Endothelial cell of umbilical vein (primary cell): ENCODE data around the gene EFEMP1. TPM values are rescaled to one million over a fixed set of nuclear protein-coding genes. Genes with fewer than 3 reads are reported as not detected.

Experiments used
- BruUV-seq: library from RNA; stranded (reverse); fragments of 400-500 nt; replicated peaks from 2 replicates; lab custom pipeline; 2021; lab: Mats Ljungman, UMichigan
- CTCF ChIA-PET: fragments of 300-600, 350-600 bp; sonication (Branson Sonifier 250); formaldehyde crosslinking; loops from one replicate; lab custom pipeline; 2021; ENCODE audit warnings: antibody characterized with exemption, inconsistent platforms; lab: Charles Lee
- POLR2A ChIA-PET: fragments of 300-600, 350-600 bp; sonication (Branson Sonifier 250); formaldehyde crosslinking; loops from one replicate; lab custom pipeline; 2021; ENCODE audit warnings: antibody characterized with exemption, inconsistent platforms; lab: Charles Lee
- DNase-seq: peaks from one replicate; pipeline ENCODE4 v3.0.0-alpha.2; 2011; ENCODE audit warnings: low read depth, low spot score
- FAIRE-seq: peaks from 2 replicates; lab custom pipeline; 2011; peaks lifted over from hg19 to GRCh38; lab: Jason Lieb, UNC
- H2AFZ ChIP-seq: 2 replicates; pipeline ENCODE4 v1.6.0; 2012; ENCODE audit warnings: low read depth, low read length, control low read depth, inconsistent platforms
- H3K27ac ChIP-seq: 2 replicates; pipeline ENCODE4 v1.5.1; 2011; ENCODE audit warnings: low read depth, mild to moderate bottlenecking, control low read depth, low read length, moderate library complexity; ENCODE audit not compliant: insufficient read depth
- H3K27me3 ChIP-seq, 2 experiments: 2 replicates each; pipeline versions ENCODE4 v1.6.0 to v1.6.1; 2011; ENCODE audit warnings: low read length in 2 of 2, mixed read lengths in 1 of 2; ENCODE audit not compliant: control insufficient read depth in 2 of 2, insufficient read depth in 2 of 2
- H3K36me3 ChIP-seq, 2 experiments: 2 replicates in 1 of 2; 3 replicates in 1 of 2; pipeline ENCODE4 v1.5.1; 2011; ENCODE audit warnings: low read length in 2 of 2, mild to moderate bottlenecking in 1 of 2, moderate library complexity in 1 of 2; ENCODE audit not compliant: control insufficient read depth in 2 of 2, insufficient read depth in 2 of 2; ENCODE audit errors: extremely low read depth in 1 of 2
- H3K4me1 ChIP-seq: 3 replicates; pipeline ENCODE4 v1.5.1; 2011; ENCODE audit warnings: mild to moderate bottlenecking, low read length; ENCODE audit not compliant: control insufficient read depth, insufficient read depth; ENCODE audit errors: extremely low read depth
- H3K4me2 ChIP-seq: 2 replicates; pipeline ENCODE4 v1.6.1; 2011; ENCODE audit warnings: low read length, control low read depth, mixed read lengths; ENCODE audit not compliant: insufficient read depth
- H3K4me3 ChIP-seq, 3 experiments: fragments of 200-600 bp in 1 of 3; sonication (generic), shearing (Covaris generic) in 1 of 3; replicated peaks in 1 of 3; 2 replicates each; pipeline ENCODE4 v1.5.1; 2011 to 2016; ENCODE audit warnings: control low read depth in 3 of 3, low read length in 3 of 3, mild to moderate bottlenecking in 2 of 3, inconsistent platforms in 1 of 3, low read depth in 1 of 3, moderate library complexity in 1 of 3; ENCODE audit not compliant: insufficient read depth in 1 of 3
- H3K79me2 ChIP-seq: 2 replicates; pipeline ENCODE4 v1.6.0; 2012; ENCODE audit warnings: low read length, inconsistent platforms; ENCODE audit not compliant: control insufficient read depth, insufficient read depth
- H3K9ac ChIP-seq: replicated peaks from 2 replicates; pipeline ENCODE3; 2011; ENCODE audit warnings: low read length, control low read depth; ENCODE audit not compliant: insufficient read depth; ENCODE audit errors: extremely low read depth
- H3K9me1 ChIP-seq: replicated peaks from 3 replicates; pipeline ENCODE4 v1.6.0; 2011; ENCODE audit warnings: mild to moderate bottlenecking, low read length; ENCODE audit not compliant: control insufficient read depth, insufficient read depth; ENCODE audit errors: extremely low read depth
- H3K9me3 ChIP-seq: replicated peaks from 2 replicates; pipeline ENCODE4 v1.5.1; 2012; ENCODE audit warnings: low read length, inconsistent platforms; ENCODE audit not compliant: control insufficient read depth, insufficient read depth
- H4K20me1 ChIP-seq: replicated peaks from 2 replicates; pipeline ENCODE3; 2011; ENCODE audit warnings: mild to moderate bottlenecking, low read length; ENCODE audit not compliant: control insufficient read depth, insufficient read depth; ENCODE audit errors: extremely low read depth
- CTCF ChIP-seq, 2 donors: IDR thresholded peaks; 1 replicate in 1 of 2; 2 replicates in 1 of 2; pipeline ENCODE4 v1.5.1; 2011; ENCODE audit warnings: low read length in 2 of 2, mild to moderate bottlenecking in 2 of 2, moderate library complexity in 2 of 2, control low read depth in 1 of 2, inconsistent platforms in 1 of 2, low read depth in 1 of 2; ENCODE audit not compliant: insufficient read depth in 1 of 2; ENCODE audit errors: extremely low read depth in 1 of 2
- FOS ChIP-seq: IDR thresholded peaks from 2 replicates; pipeline ENCODE4 v1.6.1; 2011; ENCODE audit warnings: mild to moderate bottlenecking, low read length, moderate library complexity, borderline replicate concordance; ENCODE audit not compliant: insufficient read depth
- JUN ChIP-seq: IDR thresholded peaks from 2 replicates; pipeline ENCODE4 v1.6.1; 2011; ENCODE audit warnings: borderline replicate concordance, low read depth; ENCODE audit not compliant: insufficient read length, insufficient read depth
- dilution Hi-C: fragments of 300-500 bp; cut with MboI; formaldehyde crosslinking; loops from one replicate; pipeline ENCODE4 v1.15.0; 2019; ENCODE audit warnings: low sequenced_read_pairs; ENCODE audit not compliant: extremely low pct_ligation_motif_present
- intact Hi-C: fragments of 100-400 bp; cut with micrococcal nuclease; formaldehyde crosslinking; loops from one replicate; pipeline ENCODE4 v1.10.0; 2022
- polyA plus RNA-seq, 4 experiments: library from polyadenylated mRNA; depleted of rRNA in 3 of 4; stranded (reverse) in 3 of 4; unstranded in 1 of 4; fragments of >200 nt; gene quantifications; 2 replicates each; pipeline versions ENCODE4 v1.2.1 to v1.2.3, GENCODE V29; 2011 to 2012; ENCODE audit warnings: missing spikeins in 1 of 4
- total RNA-seq: library from RNA; stranded (reverse); gene quantifications from 2 replicates; pipeline ENCODE4 v1.2.3, GENCODE V29; 2021
- TF ChIP-seq, protein P1 (sequence below): IDR thresholded peaks from 2 replicates; pipeline ENCODE4 v1.6.1; 2011; ENCODE audit not compliant: insufficient read depth, insufficient read length

EFEMP1 gene
- total and polyA plus RNA-seq, 2 donors (not counting 3 experiments of a cell fraction or from before 2014, with no cell fraction given) = 2,981 to 11,813 TPM

DNA sequence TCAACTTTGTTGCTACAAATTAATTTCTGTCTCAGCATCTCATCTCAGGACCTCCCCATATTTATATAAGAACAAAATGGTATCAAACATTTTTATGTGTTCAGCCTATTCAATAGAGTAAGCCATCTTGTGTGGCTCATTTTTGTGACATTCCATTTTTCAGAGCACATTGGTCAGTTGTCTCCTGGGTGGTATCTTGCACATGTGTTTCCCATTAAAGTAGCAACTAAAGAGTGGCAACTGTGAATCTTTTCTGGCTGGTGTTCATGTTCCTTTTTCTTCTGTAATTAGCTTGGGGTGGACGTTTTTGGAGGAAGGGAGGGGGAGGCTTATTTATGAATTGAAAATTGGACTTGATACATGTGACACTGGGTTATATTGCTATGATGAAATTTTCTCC, 45.4 kb upstream of the EFEMP1 start:
- Histone ChIP-seq H3K4me3 (no peak overlapping the region), H2AFZ (no peak overlapping the region), H3K36me3 (no peaks in the 10 kb centered on the region), H3K9me3 (no peaks in the 10 kb centered on the region), H3K27ac (no peak overlapping the region), H3K9me1 (no peaks in the 10 kb centered on the region), H3K79me2 (peaks cover 13% of the 10 kb centered on the region), H4K20me1 (no peaks in the 10 kb centered on the region), H3K4me1 (peaks cover 38% of the 10 kb centered on the region), H3K27me3 (no peaks in the 10 kb centered on the region), H3K9ac (no peak overlapping the region), H3K4me2 (no peak overlapping the region)
- POLR2A ChIA-PET = no interaction called here
- intact Hi-C loops (no loop called here), dilution Hi-C loops (no loop called here)
- no peak for TF ChIP-seq CTCF (IDR thresholded peaks at IDR 0.05; ENCODE audit: extremely low read depth in 1 of 2, insufficient read depth in 1 of 2, low read depth in 1 of 2, low read length in 2 of 2)
- TF ChIP-seq, protein P1, sequence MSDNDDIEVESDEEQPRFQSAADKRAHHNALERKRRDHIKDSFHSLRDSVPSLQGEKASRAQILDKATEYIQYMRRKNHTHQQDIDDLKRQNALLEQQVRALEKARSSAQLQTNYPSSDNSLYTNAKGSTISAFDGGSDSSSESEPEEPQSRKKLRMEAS = no peak
- no peak for TF ChIP-seq JUN
- no peak for TF ChIP-seq FOS
- no TSS peak for BruUV-seq
- FAIRE-seq (no peak), DNase-seq (no peak)
- CTCF ChIA-PET = interaction anchor here (1.2 to 1.9 kb wide), 2 partner anchors 11 to 18 kb away, joined by 3 to 5 read pairs; no protein-coding TSS in a partner anchor
